GM21390 (cell line): ENCODE data around the gene PLAAT3.
A peak's percentile ranks its signal among the peaks of the same experiment; 100 is the strongest.
"Not testable (repeated sequence)": the region's sequence is repeated elsewhere in the genome, so short reads cannot be mapped to it uniquely, and the experiment has no call there.

Source experiments
- ATAC-seq: cut with Tn5 transposase; IDR thresholded peaks from one replicate; pipeline ENCODE4 v1.9.1; 2021; ENCODE audit not compliant: unreplicated experiment

Gene PLAAT3

DNA sequence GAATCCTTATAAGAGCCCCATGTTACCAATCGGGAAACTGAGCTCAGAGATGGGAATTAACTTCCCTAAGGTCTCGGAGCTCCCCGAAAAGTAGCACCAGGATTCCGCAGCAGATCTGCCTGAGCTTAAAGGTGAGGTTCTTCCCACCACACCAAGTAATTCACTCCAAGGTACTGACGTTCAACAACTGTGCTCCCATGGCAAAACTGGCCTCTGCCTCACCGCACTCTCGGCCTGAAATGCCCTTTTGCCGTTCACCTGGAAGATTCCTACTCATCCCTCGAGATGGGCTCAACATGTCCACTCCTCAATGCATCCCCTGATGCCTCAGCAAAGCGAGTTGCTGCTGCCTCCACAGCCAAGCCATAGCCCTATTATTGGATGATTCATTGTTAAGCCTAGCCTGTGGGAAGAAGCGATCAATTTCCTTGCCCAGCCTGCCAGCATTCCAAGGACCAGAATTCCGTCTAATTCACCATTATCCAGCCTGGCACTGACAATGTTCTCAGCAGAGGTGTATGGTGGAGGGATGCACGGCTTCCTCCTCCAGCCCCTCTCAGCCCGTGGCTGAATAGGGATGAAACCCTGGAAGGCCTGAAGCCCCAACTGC, 4.2 kb downstream of the PLAAT3 start:
- no peak for ATAC-seq

DNA sequence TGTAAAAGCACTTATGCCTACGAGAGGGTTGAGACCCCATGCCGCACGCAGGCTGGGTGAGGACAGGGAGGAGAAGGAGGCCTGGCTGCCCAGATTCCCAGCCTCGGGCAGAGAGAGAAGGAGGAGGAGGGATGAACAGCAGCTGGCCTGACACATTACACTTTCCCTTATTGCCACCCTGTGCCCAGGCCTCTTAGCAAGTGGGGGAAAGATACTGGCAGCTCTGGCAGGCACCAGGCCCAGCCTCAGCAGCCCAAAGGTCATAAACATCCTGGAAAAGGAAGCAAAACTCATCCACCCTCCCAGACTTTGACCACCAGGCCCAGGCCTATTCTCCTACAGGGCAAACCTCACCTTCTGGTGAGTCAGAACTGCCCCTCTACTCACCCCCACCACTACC, 4.7 kb downstream of the PLAAT3 start:
- ATAC-seq: no peak

GRCh38 chr11:63608353-63609345, 5.6 kb downstream of the PLAAT3 start:
- no peak for ATAC-seq

GRCh38 chr11:63603180-63603518, 11.1 kb downstream of the PLAAT3 start:
- ATAC-seq: no peak

GRCh38 chr11:63602290-63603179, 11.7 kb downstream of the PLAAT3 start:
- not testable (repeated sequence) for ATAC-seq

DNA sequence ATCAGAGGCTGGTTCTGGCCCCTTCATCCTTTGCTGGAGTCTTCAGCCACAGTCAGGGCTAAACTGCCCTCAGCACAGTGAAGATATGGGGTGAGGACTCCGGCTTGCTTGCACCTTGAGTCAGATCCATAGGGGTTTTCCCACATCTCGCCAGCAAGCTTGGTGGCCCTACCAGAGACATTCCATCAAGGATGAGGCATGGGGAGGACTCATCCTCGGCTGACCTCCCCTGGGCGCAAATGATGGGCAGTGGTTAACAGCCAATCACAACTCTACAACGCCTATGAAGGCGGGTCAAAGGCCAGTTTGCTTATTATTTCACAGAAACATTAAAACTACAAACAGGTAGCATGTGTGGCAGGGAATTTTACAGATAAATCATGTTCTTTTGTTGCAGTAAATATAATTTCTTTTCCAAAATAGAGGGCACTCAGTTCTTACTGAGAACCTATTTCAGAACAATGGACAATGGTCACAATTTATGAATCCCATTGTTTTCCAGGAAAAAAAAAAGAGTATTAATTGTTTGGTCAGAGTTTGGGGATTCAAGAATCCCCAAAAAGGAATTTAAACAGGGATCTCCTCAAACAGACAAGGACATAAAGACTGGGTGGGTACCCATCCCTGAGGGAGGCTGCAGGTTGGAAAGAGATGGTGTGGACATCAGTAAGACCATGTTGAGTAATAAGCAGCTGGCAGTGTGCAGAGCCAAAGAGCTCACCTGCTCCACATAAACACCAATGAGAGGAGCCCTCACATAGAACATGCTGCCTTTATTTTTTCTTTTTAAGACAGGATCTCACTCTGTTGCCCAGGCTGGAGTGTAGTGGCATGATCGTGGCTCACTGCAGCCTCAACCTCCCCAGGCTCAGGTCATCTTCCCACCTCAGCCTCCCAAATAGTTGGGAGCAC, 14.8 kb downstream of the PLAAT3 start:
- no peak for ATAC-seq

DNA sequence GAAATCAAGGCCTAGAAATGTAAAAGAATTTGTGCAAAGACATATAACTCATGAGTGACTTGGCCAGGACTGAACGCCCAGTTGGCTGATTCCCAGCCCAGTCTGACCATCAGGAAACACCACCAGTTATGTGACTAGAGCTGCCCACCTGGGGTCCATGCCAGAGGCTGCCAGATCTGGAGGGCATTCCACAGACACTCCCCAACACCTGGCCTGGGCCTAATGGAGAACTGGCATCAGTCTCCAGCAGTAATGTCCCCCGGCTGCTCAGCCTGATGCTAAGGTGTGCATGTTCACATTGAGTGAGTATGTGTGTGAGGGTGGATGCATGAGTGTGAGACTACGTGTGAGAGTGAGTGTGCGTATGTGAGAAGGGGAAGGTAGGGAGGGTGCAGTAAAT, 15.7 kb downstream of the PLAAT3 start:
- ATAC-seq: no peak

GRCh38 chr11:63595296-63595695, 18.9 kb downstream of the PLAAT3 start:
- no peak for ATAC-seq

- ATAC-seq: no peak
Measured at GRCh38 chr11:63592975-63593395, 21.2 kb downstream of the PLAAT3 start.

DNA sequence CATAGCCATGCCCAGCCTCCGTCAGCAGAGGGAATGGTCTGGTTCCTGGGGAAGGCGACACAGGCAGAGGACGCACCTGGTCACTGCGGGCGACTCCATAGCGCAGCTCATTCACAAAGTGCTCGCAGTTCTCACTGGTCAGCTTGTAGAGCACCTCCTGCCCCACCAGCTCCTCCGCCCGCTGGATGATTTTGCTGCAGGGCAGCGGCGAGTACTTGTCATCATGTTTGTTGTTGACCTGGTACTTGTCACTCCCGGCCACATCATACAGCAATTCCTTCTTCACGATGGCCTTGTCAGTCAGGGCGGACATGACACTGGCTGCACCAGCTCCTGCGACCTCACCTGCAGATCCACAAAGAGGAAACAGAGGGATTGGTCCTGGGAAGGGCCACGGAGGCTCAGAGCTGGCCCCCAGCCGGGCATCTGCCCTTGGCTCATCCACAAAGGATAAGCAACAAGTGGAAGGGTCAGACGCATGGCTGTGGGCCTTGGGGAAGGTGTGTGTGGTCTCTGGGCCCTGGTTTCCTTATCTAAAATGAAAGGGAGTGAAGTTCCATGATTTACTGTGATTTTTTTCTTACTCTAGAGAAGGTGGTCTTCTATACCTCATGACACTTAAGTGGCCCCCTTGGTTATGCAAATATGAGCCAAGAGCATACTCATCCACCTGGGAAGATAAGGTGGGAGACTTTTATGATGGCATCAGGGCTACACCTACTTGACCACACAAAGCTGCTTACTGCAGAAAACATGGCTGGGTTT, 24.0 kb downstream of the PLAAT3 start:
- ATAC-seq: no peak

DNA sequence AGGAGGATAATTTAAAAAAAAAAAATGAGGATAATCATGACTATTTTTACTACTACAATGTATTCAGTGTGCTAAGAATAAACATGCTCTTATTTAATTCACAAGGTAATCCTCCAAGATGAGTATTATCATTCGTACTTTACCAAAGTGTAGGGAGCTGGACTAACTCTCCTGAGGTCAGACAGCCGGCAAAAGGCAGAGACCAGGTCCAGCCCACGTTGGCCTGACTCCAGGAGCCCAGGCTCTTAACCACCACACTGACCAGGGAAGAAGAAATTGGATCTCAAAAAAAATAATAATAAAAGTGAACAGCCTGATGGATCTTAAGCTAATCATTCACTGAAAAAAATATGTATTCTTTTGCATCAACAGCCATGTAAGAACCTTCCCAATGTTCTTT, 25.2 kb downstream of the PLAAT3 start:
- no peak for ATAC-seq

- ATAC-seq: no peak
Measured at GRCh38 chr11:63586451-63587166, 27.6 kb downstream of the PLAAT3 start.

DNA sequence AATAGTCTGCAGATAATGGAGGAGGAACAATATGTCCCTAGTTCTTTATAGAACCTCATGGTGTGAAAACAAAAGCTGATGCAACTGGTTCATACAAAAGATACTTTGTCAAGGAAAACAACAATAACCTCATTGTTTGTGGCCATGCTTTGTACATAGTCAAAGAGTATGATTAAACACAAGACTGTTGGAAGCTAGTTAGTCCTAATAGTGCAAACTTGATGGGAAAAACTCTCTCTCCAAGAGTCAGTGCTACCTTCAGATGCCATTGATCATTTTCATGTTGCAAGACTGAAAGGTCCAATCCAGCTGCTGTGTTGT, 30.9 kb downstream of the PLAAT3 start:
- no peak for ATAC-seq

DNA sequence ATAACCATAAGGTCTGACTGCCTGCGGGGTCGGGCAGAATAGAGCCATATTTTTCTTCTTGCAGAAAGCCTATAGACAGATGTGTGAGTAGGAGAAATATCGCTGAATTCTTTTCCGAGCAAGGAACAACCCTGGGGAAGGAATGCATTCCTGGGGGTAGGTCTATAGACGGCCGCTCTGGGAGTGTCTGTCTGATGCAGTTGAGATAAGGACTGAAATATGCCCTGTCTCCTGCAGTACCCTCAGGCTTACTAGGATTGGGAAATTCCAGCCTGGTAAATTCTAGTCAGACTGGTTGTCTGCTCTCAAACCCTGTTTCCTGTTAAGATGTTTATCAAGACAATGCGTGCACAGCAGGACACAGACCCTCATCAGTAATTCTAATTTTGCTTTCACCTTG, 33.0 kb downstream of the PLAAT3 start:
- ATAC-seq: not testable (repeated sequence)

- ATAC-seq: not testable (repeated sequence)
Measured at GRCh38 chr11:63578882-63579281, 35.4 kb downstream of the PLAAT3 start.

GRCh38 chr11:63574856-63575602, 39.2 kb downstream of the PLAAT3 start:
- no peak for ATAC-seq

DNA sequence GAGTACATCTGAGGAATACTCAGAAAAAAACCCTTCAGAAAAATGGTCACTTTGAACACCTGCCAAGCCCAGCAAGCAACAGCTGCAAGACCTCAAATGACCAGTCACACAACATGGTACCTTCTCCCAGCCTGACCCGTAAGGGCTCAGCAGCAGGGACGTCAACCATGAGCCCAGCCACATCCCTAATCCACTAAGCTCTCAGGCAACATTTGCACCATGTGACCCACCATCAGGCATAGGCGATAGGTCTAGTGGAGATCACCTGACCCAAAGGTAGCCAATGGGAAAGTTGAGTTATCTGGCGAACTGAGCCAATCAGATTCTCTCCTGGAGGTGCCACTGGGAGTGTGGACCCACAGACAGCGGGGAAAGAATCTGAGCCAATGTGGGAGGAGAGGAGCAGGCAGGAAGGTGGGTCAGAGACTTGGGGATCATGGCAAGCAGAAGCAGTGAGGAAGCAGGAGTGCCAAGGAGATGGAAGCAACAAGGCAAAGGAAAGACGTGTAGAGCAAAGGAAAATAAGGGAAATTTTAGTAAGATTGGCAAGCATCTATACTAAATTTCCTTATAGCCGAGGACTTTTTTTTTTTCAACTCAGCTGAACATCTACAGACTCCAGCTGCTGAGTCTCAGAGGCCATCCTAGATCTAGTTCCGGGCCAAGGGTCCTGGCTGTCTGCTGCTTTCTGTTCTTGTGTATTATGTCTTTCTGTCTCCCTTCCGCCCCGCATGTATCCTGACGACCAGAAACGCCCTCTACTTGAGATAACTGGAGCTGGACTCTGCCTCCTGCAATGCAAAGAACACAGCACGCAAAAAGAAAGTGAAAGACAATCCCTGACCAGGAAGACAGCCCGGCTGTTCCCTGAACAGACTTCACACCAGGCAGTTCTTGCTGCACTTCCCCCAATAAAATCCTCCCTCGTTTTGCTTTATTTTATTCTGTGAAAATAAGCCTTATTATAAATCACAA, 40.1 kb downstream of the PLAAT3 start:
- peak; percentile 77 for ATAC-seq
